EH (cell line): ENCODE measurements around the gene UGT2B15.
"Not testable (repeated sequence)": the region's sequence is repeated elsewhere in the genome, so short reads cannot be mapped to it uniquely, and the experiment has no call there.

ENCODE experiments used
- DNase-seq: peaks from one replicate; pipeline ENCODE4 v3.0.0-alpha.2; 2015; ENCODE audit warnings: low read depth

Gene UGT2B15

GRCh38 chr4:68670479-68670939 lies at the start of gene UGT2B15:
Gene UGT2B15 (minus strand): TSS chr4:68670652. CDS start chr4:68670618, 34 bp downstream.
- DNase-seq, result not testable (repeated sequence)

DNA sequence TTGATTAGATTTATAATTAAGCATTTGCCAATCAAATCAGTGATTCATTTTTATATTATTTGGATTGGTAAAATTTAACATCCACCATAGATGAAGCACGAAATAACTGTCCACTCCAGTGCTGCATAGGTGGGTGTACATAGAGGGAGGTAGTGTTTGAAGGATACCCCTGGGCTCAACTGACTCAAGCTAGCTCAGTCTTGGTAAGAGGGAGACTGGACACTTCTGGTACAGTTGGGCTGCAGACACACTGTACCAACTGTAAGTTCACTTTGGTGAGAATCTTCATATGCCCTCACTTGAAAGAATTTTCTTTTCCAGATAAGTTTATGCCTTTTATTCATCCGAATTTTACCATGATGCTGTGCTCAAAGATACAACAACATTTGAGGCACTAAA lies 48.6 kb upstream of the UGT2B15 start:
- DNase-seq, result no peak

GRCh38 chr4:68718447-68719074 lies 48.1 kb upstream of the UGT2B15 start:
- DNase-seq, result no peak

DNA sequence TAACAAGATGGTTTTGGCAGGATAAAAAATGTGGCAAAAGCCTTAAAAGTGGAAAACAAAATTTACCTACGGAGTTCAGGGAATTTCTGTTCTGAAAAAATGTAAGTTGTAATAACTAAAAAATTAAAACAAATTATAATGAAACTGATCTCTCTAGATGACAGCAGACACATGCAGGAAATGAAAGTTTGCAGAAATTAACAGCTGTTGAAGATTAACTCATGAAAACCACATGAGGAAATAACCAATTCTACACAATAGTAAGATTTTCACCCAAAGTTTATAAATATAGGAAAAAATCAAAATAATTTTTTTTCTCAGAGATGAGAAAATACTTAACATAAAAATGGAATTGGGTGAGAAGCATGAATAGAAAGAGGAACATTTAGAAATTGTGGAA lies 47.5 kb upstream of the UGT2B15 start:
- DNase-seq, result no peak

DNA sequence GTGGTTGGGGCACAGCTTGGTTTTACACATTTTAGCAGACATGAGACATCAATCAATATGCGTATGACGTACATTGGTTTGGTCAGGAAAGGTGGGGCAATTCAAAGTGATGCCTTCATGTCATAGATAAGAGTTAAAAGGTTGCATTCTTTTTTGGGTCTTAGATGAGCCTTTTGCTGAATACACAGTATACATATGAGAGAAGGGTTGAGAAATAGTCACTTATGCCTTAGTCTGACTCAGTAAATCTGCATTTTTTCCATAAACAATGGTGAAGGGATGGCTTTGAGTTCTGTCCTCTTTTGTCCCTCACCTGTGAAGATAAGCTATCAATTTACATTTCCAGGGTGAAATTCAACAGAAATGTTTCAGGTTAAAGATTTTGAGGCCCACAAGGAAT lies 43.9 kb upstream of the UGT2B15 start:
- no peak for DNase-seq

DNA sequence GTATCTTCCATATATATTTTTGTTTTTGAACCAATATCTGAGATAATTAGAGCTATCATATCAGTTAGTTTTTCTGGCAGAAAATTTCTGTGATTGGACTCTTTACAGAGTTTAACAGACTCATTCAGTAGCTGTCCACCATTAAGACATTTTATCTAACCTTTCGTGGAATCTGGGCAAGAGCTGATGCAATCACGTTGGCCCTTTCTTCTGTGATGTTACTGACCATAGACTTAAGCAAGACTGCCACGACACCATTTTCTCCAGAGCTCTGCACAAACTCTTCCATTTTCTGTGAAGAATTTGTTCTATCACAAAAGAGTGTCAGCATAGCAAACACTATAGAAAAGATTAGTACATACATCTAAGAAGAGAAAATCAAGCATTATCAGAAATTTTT lies 41.8 kb upstream of the UGT2B15 start:
- no peak for DNase-seq

DNA sequence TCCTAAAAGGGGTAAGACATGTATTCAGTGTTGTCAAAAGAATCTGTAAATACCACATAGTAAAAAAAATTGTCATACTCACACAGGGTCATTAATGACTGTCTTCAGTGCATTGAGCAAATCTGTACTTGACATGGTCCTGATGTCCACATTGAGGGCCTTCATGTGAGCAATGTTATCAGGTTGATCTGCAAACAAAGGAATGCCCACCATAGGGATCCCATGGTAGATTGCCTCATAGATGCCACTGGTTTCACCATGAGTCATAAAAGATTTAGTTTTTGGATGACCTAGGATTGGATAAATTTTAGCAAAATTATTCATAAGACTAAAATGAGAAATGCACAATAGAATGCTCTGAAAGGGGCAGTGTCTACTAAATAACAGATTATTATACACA lies 38.1 kb upstream of the UGT2B15 start:
- no peak for DNase-seq

DNA sequence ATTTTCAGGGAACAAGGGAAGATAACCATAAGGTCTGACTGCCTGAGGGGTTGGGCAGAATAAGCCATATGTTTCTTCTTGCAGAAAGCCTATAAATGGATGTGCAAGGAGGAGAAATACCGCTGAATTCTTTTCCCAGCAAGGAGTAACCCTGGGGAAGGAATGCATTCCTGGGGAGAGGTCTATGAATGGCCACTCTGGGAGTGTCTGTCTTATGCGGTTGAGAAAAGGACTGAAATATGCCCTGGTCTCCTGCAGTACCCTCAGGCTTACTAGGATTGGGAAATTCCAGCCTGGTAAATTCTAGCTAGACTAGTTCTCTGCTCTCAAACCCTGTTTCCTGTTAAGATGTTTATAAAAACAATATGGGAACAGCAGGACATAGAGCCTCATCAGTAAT lies 32.7 kb upstream of the UGT2B15 start:
- not testable (repeated sequence) for DNase-seq

GRCh38 chr4:68700152-68700551 lies 29.7 kb upstream of the UGT2B15 start:
- no peak for DNase-seq

GRCh38 chr4:68693325-68694075 lies 23.0 kb upstream of the UGT2B15 start:
- DNase-seq, result no peak

- DNase-seq, result no peak
Observed at GRCh38 chr4:68691186-68691585, 20.7 kb upstream of the UGT2B15 start.

- no peak for DNase-seq
Observed at GRCh38 chr4:68683034-68683433, 12.6 kb upstream of the UGT2B15 start.

DNA sequence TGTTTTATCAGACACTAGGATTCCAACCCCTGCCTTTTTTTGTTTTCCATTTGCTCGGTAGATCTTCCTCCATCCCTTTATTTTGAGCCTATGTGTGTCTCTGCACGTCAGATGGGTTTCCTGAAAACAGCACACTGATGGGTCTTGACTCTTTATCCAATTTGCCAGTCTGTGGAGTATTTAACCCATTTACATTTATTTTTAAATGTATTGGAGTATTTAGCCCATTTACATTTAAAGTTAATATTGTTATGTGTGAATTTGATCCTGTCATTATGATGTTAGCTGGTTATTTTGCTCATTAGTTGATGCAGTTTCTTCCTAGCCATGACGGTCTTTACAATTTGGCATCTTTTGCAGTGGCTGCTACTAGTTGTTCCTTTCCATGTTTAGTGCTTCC lies 10.8 kb upstream of the UGT2B15 start:
- not testable (repeated sequence) for DNase-seq

DNA sequence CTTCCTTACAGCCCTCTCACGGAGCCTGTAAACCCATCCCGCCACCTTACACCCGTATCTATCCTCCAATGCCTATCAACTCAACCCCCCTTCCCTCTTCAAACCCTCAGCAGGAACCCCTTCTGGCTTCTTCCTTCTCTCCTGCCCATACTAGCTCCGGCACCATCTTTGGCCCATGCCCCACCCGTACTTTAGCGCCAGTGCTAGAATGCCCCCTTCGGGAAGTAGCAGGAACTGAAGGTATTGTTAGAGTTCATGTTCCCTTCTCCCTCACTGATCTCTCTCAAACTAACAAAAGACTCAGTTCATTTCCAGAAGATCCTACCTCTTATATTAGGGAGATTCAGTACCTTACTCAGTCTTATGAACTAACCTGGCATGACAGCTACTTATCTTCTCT lies 2.7 kb upstream of the UGT2B15 start:
- no peak for DNase-seq

- DNase-seq, result not testable (repeated sequence)
Observed at GRCh38 chr4:68671217-68671616, 765 bp upstream of the UGT2B15 start.

DNA sequence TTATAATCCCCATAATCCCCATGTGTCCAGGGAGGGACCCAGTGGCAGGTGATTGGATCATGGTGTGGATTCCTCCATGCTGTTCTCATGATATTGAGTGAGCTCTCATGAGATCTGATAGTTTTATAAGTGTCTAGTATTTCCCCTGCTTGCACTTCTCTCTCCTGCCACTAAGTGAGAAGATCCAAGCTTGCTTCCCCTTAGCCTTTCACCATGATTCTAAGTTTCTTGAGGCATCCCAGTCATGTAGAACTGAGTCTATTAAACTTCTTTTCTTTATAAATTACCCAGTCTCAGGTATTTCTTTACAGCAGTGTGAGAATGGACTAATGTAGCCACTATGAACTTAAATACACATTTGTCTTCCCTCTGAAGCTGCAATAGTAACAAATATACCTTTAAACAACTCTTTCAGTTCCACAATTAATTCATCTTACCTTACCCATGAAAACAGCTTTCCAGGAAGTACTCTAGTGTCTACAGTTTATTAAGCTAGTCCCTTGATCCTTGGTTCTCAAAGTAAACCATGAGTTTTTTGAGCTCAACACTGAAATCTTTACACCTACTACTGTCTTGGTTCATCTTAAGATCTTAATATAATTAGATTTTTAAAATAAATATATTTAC lies 1.8 kb downstream of the UGT2B15 start:
- DNase-seq, result not testable (repeated sequence)

DNA sequence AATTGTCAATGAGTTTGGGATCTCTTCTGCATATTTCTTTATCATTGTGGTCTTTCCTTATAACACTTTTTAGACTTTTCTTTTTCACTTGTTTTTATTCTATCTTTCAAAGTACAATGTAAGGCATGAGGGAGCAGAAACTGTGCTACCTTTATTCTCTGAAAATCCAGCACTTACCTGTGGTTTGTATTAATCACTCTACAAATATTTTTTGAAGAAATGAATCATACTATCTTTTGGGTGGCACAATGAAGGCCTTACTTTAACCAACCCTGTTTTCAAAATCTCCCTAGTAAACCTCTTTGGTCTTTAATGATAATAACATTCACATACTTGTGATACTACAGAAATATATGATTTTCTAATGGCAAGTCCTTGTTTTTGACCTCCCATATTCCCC lies 2.9 kb downstream of the UGT2B15 start:
- not testable (repeated sequence) for DNase-seq

DNA sequence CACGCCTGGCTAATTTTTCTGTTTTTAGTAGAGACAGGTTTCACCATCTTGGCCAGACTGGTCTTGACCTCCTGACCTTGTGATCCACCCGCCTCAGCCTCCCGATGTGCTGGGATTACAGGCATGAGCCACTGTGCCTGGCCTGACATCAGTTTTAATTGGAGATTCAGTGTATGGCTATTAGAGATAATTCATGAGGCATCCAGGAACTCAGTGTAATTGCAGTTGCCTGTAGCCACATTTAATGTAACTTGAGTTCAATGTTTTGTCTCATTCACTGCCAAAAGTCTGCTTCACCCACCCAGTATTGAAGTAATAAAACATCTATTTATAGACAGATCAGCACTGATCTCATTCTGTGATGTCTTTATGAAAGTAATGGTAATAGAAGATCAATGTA lies 5.7 kb downstream of the UGT2B15 start:
- not testable (repeated sequence) for DNase-seq

DNA sequence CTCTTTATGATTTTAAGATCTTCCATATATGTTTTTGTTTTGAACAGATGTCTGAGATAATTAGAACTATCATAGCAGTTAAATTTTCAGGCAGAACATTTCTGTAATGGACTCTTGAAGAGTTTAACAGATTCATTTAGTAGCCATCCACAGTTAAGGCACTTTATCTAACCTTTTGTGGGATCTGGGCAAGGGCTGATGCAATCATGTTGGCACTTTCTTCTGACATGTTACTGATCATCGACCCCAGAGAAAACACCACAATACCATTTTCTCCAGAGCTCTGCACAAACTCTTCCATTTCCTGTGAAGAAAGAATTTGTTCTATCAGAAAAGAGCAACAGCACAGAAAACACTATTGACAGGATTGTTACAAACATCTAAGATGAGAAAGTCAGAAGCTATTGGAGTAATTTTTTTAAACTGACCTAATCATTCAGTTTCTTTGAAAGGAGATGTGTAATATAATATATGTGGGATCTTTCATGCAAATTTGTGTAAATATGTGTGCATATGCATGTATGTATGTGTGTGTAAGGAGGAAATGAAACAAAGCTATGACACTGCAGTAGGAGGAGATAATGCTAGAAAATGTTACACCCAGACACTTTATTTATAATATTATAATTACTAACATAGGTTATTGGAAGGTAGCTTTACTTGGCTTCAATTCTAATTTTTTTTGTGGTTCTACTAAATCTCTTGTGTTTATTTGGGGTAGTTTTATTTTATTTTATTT lies 7.4 kb downstream of the UGT2B15 start:
- DNase-seq, result not testable (repeated sequence)

GRCh38 chr4:68658672-68659071 lies 11.8 kb downstream of the UGT2B15 start:
- DNase-seq, result no peak

GRCh38 chr4:68657022-68657594 lies 13.3 kb downstream of the UGT2B15 start:
- DNase-seq, result not testable (repeated sequence)

DNA sequence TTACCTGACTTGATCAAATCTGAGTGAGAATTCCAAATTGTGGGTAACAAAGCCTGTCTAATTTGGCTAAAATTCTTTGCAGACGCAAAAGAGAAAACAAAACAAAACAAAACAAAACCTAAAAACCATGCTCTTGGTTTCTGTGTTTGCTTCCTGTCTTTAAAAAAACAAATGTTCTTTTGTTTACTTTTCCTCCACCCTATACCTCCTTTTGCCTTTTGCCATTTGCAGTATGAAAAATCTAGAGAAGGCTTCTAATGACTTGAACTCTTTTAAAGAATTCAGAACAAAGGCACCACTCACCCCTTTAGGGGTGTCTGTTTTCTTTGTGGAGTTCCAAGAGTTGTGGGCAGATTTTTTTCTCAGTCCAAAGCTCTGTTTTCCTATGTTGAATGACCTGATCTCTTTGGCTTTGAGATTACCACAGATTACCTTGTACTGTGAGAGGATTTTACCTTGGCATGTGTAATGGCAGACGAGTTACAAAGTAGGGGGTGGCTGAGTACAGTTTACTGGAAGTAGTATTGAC lies 13.9 kb downstream of the UGT2B15 start:
- DNase-seq, result not testable (repeated sequence)
